ENCODE data around the gene CFLAR.

- TF ChIP-seq CTCF (IDR thresholded peaks at IDR 0.05; ENCODE audit: insufficient read depth, low read depth, low read length), result no peak
- no peak for TF ChIP-seq EZH2 (IDR thresholded peaks at IDR 0.05; ENCODE audit: insufficient read depth, low read length)
These were observed 7.6 kb upstream of the CFLAR start for GRCh38 chr2:201108341-201108740.

All from astrocyte (in vitro differentiated cells and primary cell).